Loucy (cell line): ENCODE data around the gene S100A7A.

Experiments used
- CTCF ChIP-seq: fragments of 200-600 bp; sonication (generic); conservative IDR thresholded peaks from 2 replicates; pipeline ENCODE4 v1.5.1; 2014; ENCODE audit warnings: mild to moderate bottlenecking, antibody characterized with exemption, low read length
- EZH2phosphoT487 ChIP-seq: fragments of 200-600 bp; IDR thresholded peaks from 2 replicates; pipeline ENCODE4 v1.6.1; 2018; ENCODE audit warnings: antibody characterized with exemption, mild to moderate bottlenecking, moderate library complexity, borderline replicate concordance

DNA sequence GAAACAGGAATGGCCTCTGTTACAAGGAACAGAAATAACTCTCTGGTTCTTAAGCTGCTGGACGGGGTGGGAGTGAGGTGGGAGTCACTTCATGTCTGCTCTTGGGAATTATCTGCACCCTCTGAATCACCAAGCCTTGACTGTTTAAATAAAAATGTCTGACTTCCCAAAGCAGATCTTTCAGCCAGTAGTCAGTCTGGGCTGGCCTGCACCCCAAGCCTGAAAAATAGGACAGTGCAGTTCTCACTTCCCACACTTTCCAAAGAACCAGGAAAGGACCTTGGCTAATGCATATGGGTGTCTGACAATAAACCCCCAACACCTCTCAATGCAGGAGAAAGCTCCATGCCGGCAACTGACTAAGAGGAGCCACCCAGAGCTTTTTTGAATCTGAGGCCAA lies 43.3 kb downstream of the S100A7A start:
- no peak for TF ChIP-seq CTCF
- TF ChIP-seq EZH2phosphoT487: no peak
